HepG2 (cell line): ENCODE results near the gene GPRC5D. TPM values are rescaled to one million over a fixed set of nuclear protein-coding genes. Genes with fewer than 3 reads are reported as not detected.

Source experiments
- ASH2L ChIP-seq: fragments of 300-600, 200-600 bp; sonication (generic); IDR thresholded peaks from 2 replicates; pipeline ENCODE4 v1.7.0; 2017; ENCODE audit warnings: low read depth, mild to moderate bottlenecking, moderate library complexity, mixed read lengths, low read length; ENCODE audit not compliant: insufficient read length
- BRD4 ChIP-seq: sonication (generic); formaldehyde crosslinking; IDR thresholded peaks from 2 replicates; pipeline ENCODE4 v1.4.0; 2020; ENCODE audit warnings: missing genetic modification reagents
- DNMT3B ChIP-seq: conservative IDR thresholded peaks from 2 replicates; pipeline ENCODE4 v1.6.1; 2016; ENCODE audit warnings: missing biosample characterization, control low read depth
- ELF1 ChIP-seq: sonication (generic); formaldehyde crosslinking; IDR thresholded peaks from 2 replicates; pipeline ENCODE4 v1.4.0; 2020; ENCODE audit warnings: missing genetic modification reagents
- FIP1L1 ChIP-seq: fragments of 200-400 bp; formaldehyde crosslinking; IDR thresholded peaks from 2 replicates; pipeline ENCODE4 v1.6.1; 2018; ENCODE audit warnings: low read depth, mild to moderate bottlenecking, low read length, moderate library complexity, borderline replicate concordance; ENCODE audit not compliant: insufficient read depth
- ISL2 ChIP-seq: sonication (generic); formaldehyde crosslinking; IDR thresholded peaks from 2 replicates; pipeline ENCODE4 v1.5.0; 2020; ENCODE audit warnings: missing genetic modification reagents
- KLF6 ChIP-seq: IDR thresholded peaks from 2 replicates; pipeline ENCODE4 v1.8.0; 2016; ENCODE audit warnings: missing biosample characterization, missing genetic modification reagents
- LCORL ChIP-seq, 2 experiments: fragments of 450-650 bp in 1 of 2; sonication (generic) in 1 of 2; formaldehyde crosslinking in 1 of 2; IDR thresholded peaks; 2 replicates each; pipeline versions ENCODE4 v1.5.0 to v1.6.1; 2017 to 2020; ENCODE audit warnings: antibody characterized with exemption in 1 of 2, missing genetic modification reagents in 1 of 2
- LRRFIP1 ChIP-seq: sonication (generic); formaldehyde crosslinking; conservative IDR thresholded peaks from 2 replicates; pipeline ENCODE4 v1.4.0; 2020; ENCODE audit warnings: missing genetic modification reagents
- MLXIP ChIP-seq: sonication (generic); formaldehyde crosslinking; IDR thresholded peaks from 2 replicates; pipeline ENCODE4 v1.9.0; 2021; ENCODE audit warnings: missing genetic modification reagents, borderline replicate concordance
- PAF1 ChIP-seq: IDR thresholded peaks from 2 replicates; pipeline ENCODE4 v1.6.1; 2016; ENCODE audit warnings: missing genetic modification reagents, missing compliant biosample characterization
- RBAK ChIP-seq: sonication (generic); formaldehyde crosslinking; IDR thresholded peaks from 2 replicates; pipeline ENCODE4 v1.5.1; 2020; ENCODE audit warnings: mild to moderate bottlenecking, missing genetic modification reagents
- SNAPC4 ChIP-seq: sonication (generic); formaldehyde crosslinking; IDR thresholded peaks from 2 replicates; pipeline ENCODE4 v1.4.0; 2020; ENCODE audit warnings: mild to moderate bottlenecking, missing genetic modification reagents
- TOE1 ChIP-seq: sonication (generic); formaldehyde crosslinking; IDR thresholded peaks from 2 replicates; pipeline ENCODE4 v1.4.0; 2020; ENCODE audit warnings: mild to moderate bottlenecking, missing genetic modification reagents
- U2AF1 ChIP-seq: fragments of 200-400 bp; formaldehyde crosslinking; optimal IDR thresholded peaks from 2 replicates; pipeline ENCODE3; 2017; ENCODE audit warnings: mild to moderate bottlenecking, low read depth, low read length
- XRCC5 ChIP-seq: fragments of 200-400 bp; formaldehyde crosslinking; optimal IDR thresholded peaks from 2 replicates; pipeline ENCODE3; 2017; ENCODE audit warnings: mild to moderate bottlenecking, low read length
- ZC3H13 ChIP-seq: sonication (generic); formaldehyde crosslinking; IDR thresholded peaks from 2 replicates; pipeline ENCODE4 v1.8.1; 2023; ENCODE audit warnings: mild to moderate bottlenecking, missing genetic modification reagents, moderate library complexity
- ZNF430 ChIP-seq: sonication (generic); formaldehyde crosslinking; IDR thresholded peaks from 2 replicates; pipeline ENCODE4 v1.9.0; 2021; ENCODE audit warnings: mild to moderate bottlenecking, missing genetic modification reagents
- ZNF577 ChIP-seq: sonication (generic); formaldehyde crosslinking; IDR thresholded peaks from 2 replicates; pipeline ENCODE4 v1.4.0; 2020; ENCODE audit warnings: mild to moderate bottlenecking, low read depth, missing genetic modification reagents, borderline replicate concordance
- polyA plus RNA-seq, 8 experiments: library from polyadenylated mRNA; depleted of rRNA in 3 of 8; stranded (reverse) in 7 of 8; unstranded in 1 of 8; fragments of >200 nt; fragmentation: Illumina TruSeq in 4 of 8; extraction: Trizol in 4 of 8; gene quantifications; 2 replicates each; pipeline versions ENCODE4 v1.2.1 to v1.2.3, GENCODE V29; 2011 to 2016; ENCODE audit warnings: low read depth in 4 of 8, missing spikeins in 1 of 8, mixed read lengths in 1 of 8; ENCODE audit not compliant: insufficient read depth in 1 of 8
- total RNA-seq, 5 experiments: library from RNA; depleted of rRNA; stranded (reverse); fragments of >200 nt; fragmentation: Illumina TruSeq; extraction: Trizol; gene quantifications; 2 replicates each; pipeline ENCODE4 v1.2.3, GENCODE V29; 2016; ENCODE audit warnings: low read depth in 1 of 5

GPRC5D gene
- total and polyA plus RNA-seq, 2 of the 13 experiments (the other 11 are each of a cell fraction or from before 2014, with no cell fraction given), result not detected

- TF ChIP-seq SNAPC4 (CRISPR knock-in tag), result no peak
- no peak for TF ChIP-seq PAF1 (CRISPR knock-in tag)
- no peak for TF ChIP-seq LCORL (IDR thresholded peaks at IDR 0.05)
- TF ChIP-seq LCORL (CRISPR knock-in tag; IDR thresholded peaks at IDR 0.05), result 0 out of 2 replicates have a peak, but pooled peaks have one; percentile 23
- peak; percentile 56 for TF ChIP-seq XRCC5
- no peak for TF ChIP-seq LRRFIP1 (CRISPR knock-in tag)
- no peak for TF ChIP-seq ELF1 (CRISPR knock-in tag)
- no peak for TF ChIP-seq BRD4 (CRISPR knock-in tag)
- TF ChIP-seq DNMT3B (CRISPR knock-in tag), result no peak
- no peak for TF ChIP-seq KLF6 (CRISPR knock-in tag)
- no peak for TF ChIP-seq RBAK (CRISPR knock-in tag)
- TF ChIP-seq ASH2L, result no peak
- TF ChIP-seq TOE1, result no peak
- TF ChIP-seq U2AF1, result no peak
- TF ChIP-seq ZNF430 (CRISPR knock-in tag), result no peak
- no peak for TF ChIP-seq FIP1L1
- TF ChIP-seq ZNF577 (CRISPR knock-in tag), result no peak
- no peak for TF ChIP-seq MLXIP (CRISPR knock-in tag)
- no peak for TF ChIP-seq ISL2 (CRISPR knock-in tag)
- no peak for TF ChIP-seq ZC3H13 (CRISPR knock-in tag)
Observed at GRCh38 chr12:12916135-12916944, 35.6 kb downstream of the GPRC5D start (continued).
